ENCODE data around the gene ARHGDIA. TPM values are rescaled to one million over a fixed set of nuclear protein-coding genes. Genes with fewer than 3 reads are reported as not detected.

Gene ARHGDIA
- total RNA-seq, 4 donors from 2014 or later, result 190 to 484 (median 237) TPM

Other genes with a start within 250 kb of the ARHGDIA start
- gene NPLOC4, start 234.2 kb downstream of the ARHGDIA start, total RNA-seq, result 10 to 100 TPM; 51.1 to 79.2 (median 62.1) TPM
- gene TSPAN10, start 234.1 kb downstream of the ARHGDIA start, total RNA-seq, result under 1 TPM in 2 of 4 donors, not detected in 2; 0.22 to 0.84 TPM
- not detected for gene PDE6G, start 214.8 kb downstream of the ARHGDIA start, total RNA-seq
- gene OXLD1, start 204.7 kb downstream of the ARHGDIA start, total RNA-seq, result 10 to 100 TPM; 31.4 to 38.1 (median 35.8) TPM
- gene CCDC137, start 204.6 kb downstream of the ARHGDIA start, total RNA-seq, result 10 to 100 TPM; 10.9 to 35.7 (median 14.4) TPM
- gene ARL16, start 187.5 kb downstream of the ARHGDIA start, total RNA-seq, result 10 to 100 TPM; 22.1 to 37.9 (median 34.3) TPM
- gene HGS, start 187.3 kb downstream of the ARHGDIA start, total RNA-seq, result 100 to 1,000 TPM in 2 of 4 donors, 10 to 100 TPM in 2; 75.2 to 166 (median 104) TPM
- 10 to 100 TPM; 26.1 to 63.3 (median 35.8) TPM for gene MRPL12, start 168.0 kb downstream of the ARHGDIA start, total RNA-seq
- gene SLC25A10, start 159.1 kb downstream of the ARHGDIA start, total RNA-seq, result 10 to 100 TPM; 10.8 to 32.1 (median 22.6) TPM
- gene GCGR, start 67.2 kb downstream of the ARHGDIA start, total RNA-seq, result 10 to 100 TPM in 2 of 4 donors, 1 to 10 TPM in 2; 1.8 to 14.7 (median 8.1) TPM
- 100 to 1,000 TPM in 1 of 4 donors, 10 to 100 TPM in 3; 78.7 to 105 (median 92.5) TPM for gene MCRIP1, start 38.0 kb downstream of the ARHGDIA start, total RNA-seq
- 1 to 10 TPM in 1 of 4 donors, not detected in 3; 2.6 TPM for gene PPP1R27, start 36.3 kb downstream of the ARHGDIA start, total RNA-seq
- gene P4HB, start 10.8 kb downstream of the ARHGDIA start, total RNA-seq, result 100 to 1,000 TPM; 385 to 594 (median 472) TPM
- gene ALYREF, start 20.2 kb upstream of the ARHGDIA start, total RNA-seq, result 10 to 100 TPM; 44.5 to 67.2 (median 63.5) TPM
- gene ANAPC11, start 20.4 kb upstream of the ARHGDIA start, total RNA-seq, result 100 to 1,000 TPM in 3 of 4 donors, 10 to 100 TPM in 1; 95.4 to 116 (median 106) TPM
- gene NPB, start 30.9 kb upstream of the ARHGDIA start, total RNA-seq, result 1 to 10 TPM in 3 of 4 donors, not detected in 1; 4.2 to 8.7 (median 5.4) TPM
- gene PCYT2, start 40.1 kb upstream of the ARHGDIA start, total RNA-seq, result 10 to 100 TPM; 36.0 to 64.9 (median 46.6) TPM
- gene SIRT7, start 46.8 kb upstream of the ARHGDIA start, total RNA-seq, result 10 to 100 TPM; 22.3 to 42.2 (median 30.7) TPM
- 10 to 100 TPM; 17.9 to 25.5 (median 22.5) TPM for gene MAFG, start 56.4 kb upstream of the ARHGDIA start, total RNA-seq
- 1 to 10 TPM; 6.3 to 9.9 (median 6.9) TPM for gene PYCR1, start 66.0 kb upstream of the ARHGDIA start, total RNA-seq
- gene MYADML2, start 75.9 kb upstream of the ARHGDIA start, total RNA-seq, result not detected
- gene NOTUM, start 89.8 kb upstream of the ARHGDIA start, total RNA-seq, result not detected
- 10 to 100 TPM; 32.9 to 82.8 (median 55.6) TPM for gene ASPSCR1, start 106.3 kb upstream of the ARHGDIA start, total RNA-seq
- gene CENPX, start 151.5 kb upstream of the ARHGDIA start, total RNA-seq, result 100 to 1,000 TPM in 1 of 4 donors, 10 to 100 TPM in 3; 69.9 to 143 (median 78.0) TPM
- gene LRRC45, start 152.0 kb upstream of the ARHGDIA start, total RNA-seq, result 10 to 100 TPM; 13.1 to 25.8 (median 15.3) TPM
- gene RAC3, start 160.3 kb upstream of the ARHGDIA start, total RNA-seq, result 10 to 100 TPM in 1 of 4 donors, 1 to 10 TPM in 3; 2.4 to 14.7 (median 5.4) TPM
- 100 to 1,000 TPM; 236 to 347 (median 269) TPM for gene DCXR, start 166.4 kb upstream of the ARHGDIA start, total RNA-seq
- gene RFNG, start 180.5 kb upstream of the ARHGDIA start, total RNA-seq, result 10 to 100 TPM; 43.5 to 70.2 (median 64.4) TPM
- gene GPS1, start 180.6 kb upstream of the ARHGDIA start, total RNA-seq, result 100 to 1,000 TPM in 2 of 4 donors, 10 to 100 TPM in 2; 74.9 to 134 (median 92.9) TPM
- gene DUS1L, start 194.5 kb upstream of the ARHGDIA start, total RNA-seq, result 100 to 1,000 TPM in 2 of 4 donors, 10 to 100 TPM in 2; 85.2 to 179 (median 106) TPM
- gene FASN, start 226.9 kb upstream of the ARHGDIA start, total RNA-seq, result 100 to 1,000 TPM; 129 to 319 (median 160) TPM